AG04450 (cell line): ENCODE measurements around the gene EFS. TPM values are rescaled to one million over a fixed set of nuclear protein-coding genes. Genes with fewer than 3 reads are reported as not detected.

Source experiments
- CTCF ChIA-PET: fragments of 300-600, 350-600 bp; formaldehyde crosslinking; extraction: SDS; loops from one replicate; lab custom pipeline; 2022; ENCODE audit warnings: antibody characterized with exemption, inconsistent platforms; lab: Charles Lee
- POLR2A ChIA-PET: fragments of 350-600 bp; formaldehyde crosslinking; extraction: SDS; loops from one replicate; lab custom pipeline; 2021; ENCODE audit warnings: antibody characterized with exemption, inconsistent platforms; lab: Yijun Ruan, JAX
- DNase-seq: peaks from one replicate; pipeline ENCODE4 v3.0.0-alpha.2; 2011; ENCODE audit warnings: low read depth, low spot score
- H3K27ac ChIP-seq: one replicate; pipeline ENCODE4 v1.5.1; 2012; ENCODE audit warnings: low read depth, low read length, control low read depth
- H3K27me3 ChIP-seq: one replicate; pipeline ENCODE4 v1.6.0; 2012; ENCODE audit warnings: low read length; ENCODE audit not compliant: control insufficient read depth, insufficient read depth
- H3K4me3 ChIP-seq: 2 replicates; pipeline ENCODE4 v1.5.1; 2011; ENCODE audit warnings: mild to moderate bottlenecking, low read depth, low read length, control low read depth
- H3K9me3 ChIP-seq: 2 replicates; pipeline ENCODE4 v1.5.1; 2012; ENCODE audit warnings: low read length; ENCODE audit not compliant: control insufficient read depth, insufficient read depth
- CTCF ChIP-seq: IDR thresholded peaks from 2 replicates; pipeline ENCODE4 v1.5.1; 2011; ENCODE audit warnings: low read depth, low read length, control low read depth, inconsistent platforms
- polyA plus RNA-seq: library from polyadenylated mRNA; depleted of rRNA; stranded (reverse); fragments of >200 nt; gene quantifications from 2 replicates; pipeline ENCODE4 v1.2.3, GENCODE V29; 2011

EFS gene
- polyA plus RNA-seq, 1 experiment = 5.3 TPM

GRCh38 chr14:23356662-23357061 is 8.3 kb downstream of the EFS start:
- CTCF ChIA-PET = interaction anchor here (2.6 kb wide), 1 partner anchor 24 kb away, joined by 8 read pairs; no protein-coding TSS in a partner anchor

GRCh38 chr14:23355871-23356435 is 9.0 kb downstream of the EFS start:
- no peak overlapping the region for H3K27ac ChIP-seq
- CTCF ChIA-PET = interaction anchor here (2.6 kb wide), 1 partner anchor 24 kb away, joined by 8 read pairs; no protein-coding TSS in a partner anchor

More at GRCh38 chr14:23356662-23357061, 8.3 kb downstream of the EFS start:
- no peak for TF ChIP-seq CTCF
- POLR2A ChIA-PET = no interaction called here
- DNase-seq = no peak
- Histone ChIP-seq H3K27ac (no peak overlapping the region), H3K9me3 (no peaks in the 10 kb centered on the region), H3K4me3 (no peak overlapping the region), H3K27me3 (no peaks in the 10 kb centered on the region)

GRCh38 chr14:23354990-23355389 is 10.0 kb downstream of the EFS start:
- no peak for DNase-seq
- CTCF ChIA-PET = interaction anchor here (3.7 kb wide), 1 partner anchor 25 kb away, joined by 12 read pairs; no protein-coding TSS in a partner anchor
- TF ChIP-seq CTCF = no peak
- Histone ChIP-seq H3K4me3 (no peak overlapping the region), H3K27ac (no peak overlapping the region), H3K9me3 (no peaks in the 10 kb centered on the region), H3K27me3 (no peaks in the 10 kb centered on the region)
- POLR2A ChIA-PET = no interaction called here

More at GRCh38 chr14:23355871-23356435, 9.0 kb downstream of the EFS start:
- Histone ChIP-seq H3K27me3 (no peaks in the 10 kb centered on the region), H3K9me3 (no peaks in the 10 kb centered on the region), H3K4me3 (no peak overlapping the region)
- POLR2A ChIA-PET = no interaction called here
- TF ChIP-seq CTCF = no peak
- DNase-seq = no peak

GRCh38 chr14:23353433-23353780 is 11.6 kb downstream of the EFS start:
- CTCF ChIA-PET = interaction anchor here (0.6 to 3.7 kb wide), 6 partner anchors 26 to 238 kb away, joined by 3 to 12 read pairs (median 4); partner anchors contain the start of gene PABPN1
- H3K4me3 ChIP-seq = no peak overlapping the region
- no peaks in the 10 kb centered on the region for H3K27me3 ChIP-seq
- H3K27ac ChIP-seq = no peak overlapping the region
- no peak for TF ChIP-seq CTCF
- POLR2A ChIA-PET = interaction anchor here (0.6 to 2.2 kb wide), 5 partner anchors 8 to 634 kb away, joined by 3 to 10 read pairs (median 8); partner anchors contain the start of gene PABPN1
- no peak for DNase-seq
- H3K9me3 ChIP-seq = no peaks in the 10 kb centered on the region
